WTC11 (cell line): Measurements from ENCODE around the gene RHBDD3. TPM values are rescaled to one million over a fixed set of nuclear protein-coding genes. Genes with fewer than 3 reads are reported as not detected.

Source experiments
- ATAC-seq: fragments of 200-7000 bp; cut with Tn5 transposase; 2 replicates; pipeline ENCODE4 v1.10.0; 2021; ENCODE audit warnings: mild to moderate bottlenecking, moderate library complexity
- CTCF ChIA-PET: fragments of 300-600 bp; sonication (Branson Sonifier 250); formaldehyde crosslinking; loops from one replicate; lab custom pipeline; 2021; ENCODE audit warnings: antibody characterized with exemption; lab: Charles Lee
- POLR2A ChIA-PET: fragments of 350-600 bp; sonication (Branson Sonifier 250); formaldehyde crosslinking; loops from one replicate; lab custom pipeline; 2021; ENCODE audit warnings: antibody characterized with exemption; lab: Charles Lee
- DNase-seq: peaks from one replicate; pipeline ENCODE4 v3.0.0; 2021; ENCODE audit warnings: low spot score
- H3K27ac Mint-ChIP-seq: 2 replicates; pipeline ENCODE4 v1.8.0; 2021; ENCODE audit warnings: mixed read lengths
- H3K27me3 Mint-ChIP-seq: 2 replicates; pipeline ENCODE4 v1.8.0; 2021; ENCODE audit warnings: low read depth, mild to moderate bottlenecking, moderate library complexity, mixed read lengths
- H3K36me3 Mint-ChIP-seq: 2 replicates; pipeline ENCODE4 v1.8.0; 2021; ENCODE audit warnings: mixed read lengths
- H3K4me1 Mint-ChIP-seq: 2 replicates; pipeline ENCODE4 v1.8.0; 2022; ENCODE audit warnings: mixed read lengths
- H3K4me3 Mint-ChIP-seq: 2 replicates; pipeline ENCODE4 v1.8.0; 2021; ENCODE audit warnings: mild to moderate bottlenecking, moderate library complexity, mixed read lengths
- H3K9me3 Mint-ChIP-seq: 2 replicates; pipeline ENCODE4 v1.8.0; 2021; ENCODE audit warnings: mixed read lengths
- ESRRA ChIP-seq: sonication (generic); formaldehyde crosslinking; IDR thresholded peaks from 2 replicates; pipeline ENCODE4 v1.8.1; 2022; ENCODE audit warnings: mild to moderate bottlenecking, missing genetic modification reagents, borderline replicate concordance
- FOXJ3 ChIP-seq: sonication (generic); formaldehyde crosslinking; IDR thresholded peaks from 2 replicates; pipeline ENCODE4 v1.9.0; 2021; ENCODE audit warnings: missing genetic modification reagents, mild to moderate bottlenecking, borderline replicate concordance
- FOXP1 ChIP-seq: sonication (generic); formaldehyde crosslinking; IDR thresholded peaks from 2 replicates; pipeline ENCODE4 v1.8.0; 2022; ENCODE audit warnings: missing genetic modification reagents, mild to moderate bottlenecking, moderate library complexity, borderline replicate concordance
- KAT7 ChIP-seq: sonication (generic); formaldehyde crosslinking; IDR thresholded peaks from 2 replicates; pipeline ENCODE4 v1.8.1; 2023; ENCODE audit warnings: missing genetic modification reagents, mild to moderate bottlenecking, borderline replicate concordance
- MXD4 ChIP-seq: fragments of 250-450 bp; sonication (Bioruptor Pico); IDR thresholded peaks from 2 replicates; pipeline ENCODE4 v1.8.0; 2021; ENCODE audit warnings: mild to moderate bottlenecking, moderate library complexity, borderline replicate concordance
- MYBL2 ChIP-seq: sonication (generic); formaldehyde crosslinking; IDR thresholded peaks from 2 replicates; pipeline ENCODE4 v1.8.1; 2023; ENCODE audit warnings: mild to moderate bottlenecking, moderate library complexity, missing genetic modification reagents
- NFYB ChIP-seq: sonication (generic); formaldehyde crosslinking; conservative IDR thresholded peaks from 2 replicates; pipeline ENCODE4 v1.8.0; 2022; ENCODE audit warnings: low read depth, missing genetic modification reagents
- RORB ChIP-seq: fragments of 250-450 bp; sonication (Bioruptor Pico); IDR thresholded peaks from 2 replicates; pipeline ENCODE4 v1.9.0; 2021; ENCODE audit warnings: mild to moderate bottlenecking
- TP53 ChIP-seq: sonication (generic); formaldehyde crosslinking; IDR thresholded peaks from 2 replicates; pipeline ENCODE4 v1.8.1; 2023; ENCODE audit warnings: mild to moderate bottlenecking, missing genetic modification reagents
- ZNF416 ChIP-seq: fragments of 250-450 bp; sonication (Bioruptor Pico); IDR thresholded peaks from 2 replicates; pipeline ENCODE4 v1.9.0; 2021; ENCODE audit warnings: mild to moderate bottlenecking, inconsistent platforms
- total RNA-seq: library from RNA; stranded (reverse); gene quantifications from 3 replicates; pipeline ENCODE4 v1.2.3, GENCODE V29; 2021
- TF ChIP-seq, protein P1 (sequence below): sonication (generic); formaldehyde crosslinking; IDR thresholded peaks from 2 replicates; pipeline ENCODE4 v1.8.1; 2022; ENCODE audit warnings: mild to moderate bottlenecking, missing genetic modification reagents, moderate library complexity, borderline replicate concordance
- TF ChIP-seq, protein P2 (sequence below): sonication (generic); formaldehyde crosslinking; IDR thresholded peaks from 2 replicates; pipeline ENCODE4 v1.8.1; 2023; ENCODE audit warnings: mild to moderate bottlenecking, moderate library complexity, missing genetic modification reagents
- TF ChIP-seq, protein P3 (sequence below): fragments of 250-450 bp; sonication (Bioruptor Pico); IDR thresholded peaks from 2 replicates; pipeline ENCODE4 v2.1.2; 2022; ENCODE audit warnings: mild to moderate bottlenecking, moderate library complexity
- TF ChIP-seq, protein P4 (sequence below): sonication (generic); formaldehyde crosslinking; IDR thresholded peaks from 2 replicates; pipeline ENCODE4 v1.8.0; 2023; ENCODE audit warnings: mild to moderate bottlenecking, missing genetic modification reagents

Gene RHBDD3
- total RNA-seq, 1 experiment from 2014 or later = 77.9 TPM

DNA sequence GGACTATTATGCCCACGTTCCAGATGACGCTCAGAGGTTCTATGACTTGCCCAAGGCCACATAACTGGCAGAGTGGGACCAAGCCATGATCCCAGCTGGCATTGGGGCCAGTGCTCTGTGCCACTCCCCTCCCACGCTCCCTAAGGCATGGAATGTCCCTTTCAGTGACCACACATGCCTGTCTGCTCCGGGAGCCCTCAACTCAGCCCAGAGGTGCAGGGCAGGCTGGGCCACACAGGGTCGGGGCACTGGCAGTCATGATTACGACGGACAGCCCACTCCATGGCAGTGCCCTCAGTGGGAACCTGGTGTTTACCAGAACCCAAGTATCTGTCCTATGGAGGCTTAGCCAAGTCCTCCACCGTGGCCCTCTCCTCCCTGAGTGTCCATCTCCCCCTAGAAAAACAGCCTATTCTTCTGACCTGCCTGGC lies 10.0 kb downstream of the RHBDD3 start:
- ATAC-seq (no peak), DNase-seq (no peak)
- POLR2A ChIA-PET = no interaction called here

DNA sequence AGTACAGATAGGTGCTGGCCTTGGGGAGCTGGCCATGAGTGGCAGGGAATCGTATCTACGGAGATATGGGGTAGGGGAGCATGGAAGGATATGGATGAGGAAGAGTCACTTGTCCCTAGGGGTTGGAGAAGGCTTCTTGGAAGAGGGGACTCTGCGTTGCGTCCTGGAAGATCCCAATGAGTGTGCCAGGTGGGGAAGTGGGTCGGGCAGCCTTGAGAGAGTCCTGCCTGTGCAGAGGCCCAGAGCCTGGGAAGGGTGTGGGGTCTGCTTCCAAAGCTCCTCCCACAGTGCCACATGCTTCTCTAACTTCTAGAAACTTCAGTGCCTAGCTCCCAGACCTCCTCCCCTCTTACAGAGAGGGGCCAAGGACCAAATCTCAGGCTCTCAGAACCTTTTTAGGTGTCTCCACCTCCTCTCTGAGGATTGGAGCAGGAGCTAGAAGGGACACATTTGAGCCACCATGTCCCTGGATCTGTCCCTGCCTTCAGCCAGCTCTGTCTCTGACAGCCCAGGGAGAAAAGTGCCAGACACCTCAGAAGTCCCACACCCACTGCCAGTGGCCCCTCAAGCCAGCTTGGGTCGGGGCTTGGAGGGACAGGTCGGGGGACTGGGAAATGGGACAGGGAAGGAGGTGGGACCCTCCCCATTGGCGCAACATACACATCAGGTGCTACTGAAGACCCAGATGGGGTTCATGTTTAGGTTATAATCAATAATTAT lies 11.0 kb downstream of the RHBDD3 start:
- ChIA-PET POLR2A (interaction anchor here (0.5 kb wide), 1 partner anchor 24 kb away, joined by 4 read pairs; no protein-coding TSS in a partner anchor), CTCF (interaction anchor here (1.0 to 9.0 kb wide), 2 partner anchors 11 to 17 kb away, joined by 3 to 52 read pairs; no protein-coding TSS in a partner anchor)
- no peaks in the 10 kb centered on the region for H3K9me3 Mint-ChIP-seq

More for the DNA sequence above, 10.0 kb downstream of the RHBDD3 start:
- TF ChIP-seq NFYB (CRISPR knock-in tag) (no peak), ESRRA (CRISPR knock-in tag) (no peak), MYBL2 (CRISPR knock-in tag) (no peak), ZNF416 (CRISPR knock-in tag) (no peak)
- TF ChIP-seq, protein P1, sequence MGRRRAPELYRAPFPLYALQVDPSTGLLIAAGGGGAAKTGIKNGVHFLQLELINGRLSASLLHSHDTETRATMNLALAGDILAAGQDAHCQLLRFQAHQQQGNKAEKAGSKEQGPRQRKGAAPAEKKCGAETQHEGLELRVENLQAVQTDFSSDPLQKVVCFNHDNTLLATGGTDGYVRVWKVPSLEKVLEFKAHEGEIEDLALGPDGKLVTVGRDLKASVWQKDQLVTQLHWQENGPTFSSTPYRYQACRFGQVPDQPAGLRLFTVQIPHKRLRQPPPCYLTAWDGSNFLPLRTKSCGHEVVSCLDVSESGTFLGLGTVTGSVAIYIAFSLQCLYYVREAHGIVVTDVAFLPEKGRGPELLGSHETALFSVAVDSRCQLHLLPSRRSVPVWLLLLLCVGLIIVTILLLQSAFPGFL (CRISPR knock-in tag) = no peak
- TF ChIP-seq, all 79 proteins: peak for 0
- peaks cover 3% of the 10 kb centered on the region; the same call in 1 of the 2 replicates for H3K4me1 Mint-ChIP-seq
- no peaks in the 10 kb centered on the region for H3K9me3 Mint-ChIP-seq
- CTCF ChIA-PET = interaction anchor here (0.8 to 9.0 kb wide), 3 partner anchors 9 to 103 kb away, joined by 3 to 52 read pairs (median 3); no protein-coding TSS in a partner anchor
- H3K4me3 Mint-ChIP-seq = no peak overlapping the region
- no peaks in the 10 kb centered on the region for H3K27me3 Mint-ChIP-seq
- 0 out of 2 replicates have a peak overlapping the region, but pooled peaks have one; percentile 63 for H3K27ac Mint-ChIP-seq
- H3K36me3 Mint-ChIP-seq = peaks cover 3% of the 10 kb centered on the region; the same call in 1 of the 2 replicates

More for the DNA sequence above, 11.0 kb downstream of the RHBDD3 start:
- ATAC-seq (no peak), DNase-seq (no peak)
- Mint-ChIP-seq H3K4me1 (peaks cover 3% of the 10 kb centered on the region; the same call in 1 of the 2 replicates), H3K36me3 (no peaks in the 10 kb centered on the region), H3K4me3 (no peak overlapping the region), H3K27me3 (no peaks in the 10 kb centered on the region), H3K27ac (no peak overlapping the region)
- TF ChIP-seq TP53 (CRISPR knock-in tag) (no peak), NFYB (CRISPR knock-in tag) (no peak), FOXJ3 (CRISPR knock-in tag) (no peak), MYBL2 (CRISPR knock-in tag) (no peak), KAT7 (CRISPR knock-in tag) (no peak), MXD4 (CRISPR knock-in tag) (no peak), RORB (CRISPR knock-in tag) (no peak), FOXP1 (no peak)
- TF ChIP-seq, protein P2, sequence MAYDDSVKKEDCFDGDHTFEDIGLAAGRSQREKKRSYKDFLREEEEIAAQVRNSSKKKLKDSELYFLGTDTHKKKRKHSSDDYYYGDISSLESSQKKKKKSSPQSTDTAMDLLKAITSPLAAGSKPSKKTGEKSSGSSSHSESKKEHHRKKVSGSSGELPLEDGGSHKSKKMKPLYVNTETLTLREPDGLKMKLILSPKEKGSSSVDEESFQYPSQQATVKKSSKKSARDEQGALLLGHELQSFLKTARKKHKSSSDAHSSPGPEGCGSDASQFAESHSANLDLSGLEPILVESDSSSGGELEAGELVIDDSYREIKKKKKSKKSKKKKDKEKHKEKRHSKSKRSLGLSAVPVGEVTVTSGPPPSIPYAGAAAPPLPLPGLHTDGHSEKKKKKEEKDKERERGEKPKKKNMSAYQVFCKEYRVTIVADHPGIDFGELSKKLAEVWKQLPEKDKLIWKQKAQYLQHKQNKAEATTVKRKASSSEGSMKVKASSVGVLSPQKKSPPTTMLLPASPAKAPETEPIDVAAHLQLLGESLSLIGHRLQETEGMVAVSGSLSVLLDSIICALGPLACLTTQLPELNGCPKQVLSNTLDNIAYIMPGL (CRISPR knock-in tag) = no peak
- TF ChIP-seq, protein P3, sequence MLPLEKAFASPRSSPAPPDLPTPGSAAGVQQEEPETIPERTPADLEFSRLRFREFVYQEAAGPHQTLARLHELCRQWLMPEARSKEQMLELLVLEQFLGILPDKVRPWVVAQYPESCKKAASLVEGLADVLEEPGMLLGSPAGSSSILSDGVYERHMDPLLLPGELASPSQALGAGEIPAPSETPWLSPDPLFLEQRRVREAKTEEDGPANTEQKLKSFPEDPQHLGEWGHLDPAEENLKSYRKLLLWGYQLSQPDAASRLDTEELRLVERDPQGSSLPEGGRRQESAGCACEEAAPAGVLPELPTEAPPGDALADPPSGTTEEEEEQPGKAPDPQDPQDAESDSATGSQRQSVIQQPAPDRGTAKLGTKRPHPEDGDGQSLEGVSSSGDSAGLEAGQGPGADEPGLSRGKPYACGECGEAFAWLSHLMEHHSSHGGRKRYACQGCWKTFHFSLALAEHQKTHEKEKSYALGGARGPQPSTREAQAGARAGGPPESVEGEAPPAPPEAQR (CRISPR knock-in tag) = no peak
- TF ChIP-seq, protein P4, sequence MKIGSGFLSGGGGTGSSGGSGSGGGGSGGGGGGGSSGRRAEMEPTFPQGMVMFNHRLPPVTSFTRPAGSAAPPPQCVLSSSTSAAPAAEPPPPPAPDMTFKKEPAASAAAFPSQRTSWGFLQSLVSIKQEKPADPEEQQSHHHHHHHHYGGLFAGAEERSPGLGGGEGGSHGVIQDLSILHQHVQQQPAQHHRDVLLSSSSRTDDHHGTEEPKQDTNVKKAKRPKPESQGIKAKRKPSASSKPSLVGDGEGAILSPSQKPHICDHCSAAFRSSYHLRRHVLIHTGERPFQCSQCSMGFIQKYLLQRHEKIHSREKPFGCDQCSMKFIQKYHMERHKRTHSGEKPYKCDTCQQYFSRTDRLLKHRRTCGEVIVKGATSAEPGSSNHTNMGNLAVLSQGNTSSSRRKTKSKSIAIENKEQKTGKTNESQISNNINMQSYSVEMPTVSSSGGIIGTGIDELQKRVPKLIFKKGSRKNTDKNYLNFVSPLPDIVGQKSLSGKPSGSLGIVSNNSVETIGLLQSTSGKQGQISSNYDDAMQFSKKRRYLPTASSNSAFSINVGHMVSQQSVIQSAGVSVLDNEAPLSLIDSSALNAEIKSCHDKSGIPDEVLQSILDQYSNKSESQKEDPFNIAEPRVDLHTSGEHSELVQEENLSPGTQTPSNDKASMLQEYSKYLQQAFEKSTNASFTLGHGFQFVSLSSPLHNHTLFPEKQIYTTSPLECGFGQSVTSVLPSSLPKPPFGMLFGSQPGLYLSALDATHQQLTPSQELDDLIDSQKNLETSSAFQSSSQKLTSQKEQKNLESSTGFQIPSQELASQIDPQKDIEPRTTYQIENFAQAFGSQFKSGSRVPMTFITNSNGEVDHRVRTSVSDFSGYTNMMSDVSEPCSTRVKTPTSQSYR (CRISPR knock-in tag) = no peak
